GM12872 (cell line): ENCODE results near the gene EPB41L2.

Source experiments
- CTCF ChIP-seq: IDR thresholded peaks from 3 replicates; pipeline ENCODE4 v1.5.1; 2011; ENCODE audit warnings: low read depth, mild to moderate bottlenecking, low read length, moderate library complexity; ENCODE audit not compliant: insufficient read depth

Gene EPB41L2

DNA sequence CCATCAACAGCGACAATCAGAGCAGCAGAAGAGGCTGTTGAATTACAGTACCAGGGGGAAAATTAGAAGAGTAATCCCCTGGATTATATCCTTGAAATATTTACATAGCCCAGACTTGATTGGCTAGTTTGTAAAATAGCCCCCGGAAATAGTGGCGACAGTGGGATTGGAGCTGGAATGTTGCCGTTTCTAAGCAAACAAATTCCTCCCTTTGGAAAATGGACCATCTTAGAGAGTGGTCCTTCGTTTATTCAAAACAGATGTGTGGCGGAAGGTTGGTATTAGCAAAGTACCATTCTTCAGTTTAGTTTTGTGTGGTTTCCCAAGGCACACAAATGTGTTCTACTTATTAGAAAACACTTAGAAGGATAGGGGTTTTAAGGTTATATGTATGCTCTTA, 4.5 kb upstream of the EPB41L2 start:
- no peak for TF ChIP-seq CTCF

DNA sequence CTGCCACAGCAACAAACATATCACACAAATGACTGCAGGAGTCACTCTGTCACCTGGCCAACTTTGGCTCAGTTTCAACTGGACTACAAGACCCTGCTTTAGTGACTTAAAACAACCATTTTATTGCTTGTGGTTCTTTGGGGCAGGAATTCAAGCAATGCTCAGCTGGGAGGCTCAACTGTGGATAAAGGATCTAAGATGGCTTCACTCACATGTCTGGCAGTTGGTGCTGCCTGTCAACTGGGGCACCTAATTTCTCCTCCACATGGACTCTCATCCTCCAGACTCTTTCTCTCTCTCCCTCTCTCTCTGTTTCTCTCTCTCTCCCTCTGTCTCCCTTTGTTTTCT, 2.8 kb upstream of the EPB41L2 start:
- no peak for TF ChIP-seq CTCF

DNA sequence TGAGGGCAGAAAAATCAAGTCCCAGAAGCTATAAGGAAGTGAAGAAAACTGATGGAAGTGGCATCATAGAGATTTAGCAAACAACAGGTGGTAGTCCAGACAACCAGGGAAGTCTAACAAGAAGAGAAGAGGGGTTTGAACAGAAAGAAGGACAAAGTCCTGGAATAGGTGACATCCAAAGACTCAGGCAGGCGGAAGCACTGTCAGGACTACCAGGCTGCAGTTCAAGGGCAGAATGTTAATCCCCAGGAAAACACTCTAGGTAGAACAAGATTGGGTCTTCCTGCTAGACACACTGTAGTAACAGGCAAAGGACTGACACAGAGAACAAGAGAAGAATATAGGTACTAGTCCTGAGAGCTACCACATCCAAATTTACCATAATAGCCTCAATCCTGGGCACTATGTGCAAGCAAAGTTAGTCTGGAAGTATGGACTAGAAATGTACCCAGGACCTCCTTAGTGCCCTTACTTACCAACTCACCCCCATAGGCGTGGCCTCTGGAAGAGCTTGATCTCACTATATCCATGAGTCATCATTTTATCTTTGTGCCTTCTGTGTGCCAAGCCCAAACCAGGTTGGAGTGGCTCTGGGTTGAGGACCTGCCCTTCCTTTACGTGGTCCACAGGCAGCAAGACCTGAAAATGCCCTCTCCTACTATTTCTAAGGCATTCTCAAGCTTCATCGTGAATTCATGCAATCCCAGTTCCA, 2.2 kb upstream of the EPB41L2 start:
- no peak for TF ChIP-seq CTCF

- no peak for TF ChIP-seq CTCF
Measured at GRCh38 chr6:131063764-131064272, 773 bp upstream of the EPB41L2 start.

DNA sequence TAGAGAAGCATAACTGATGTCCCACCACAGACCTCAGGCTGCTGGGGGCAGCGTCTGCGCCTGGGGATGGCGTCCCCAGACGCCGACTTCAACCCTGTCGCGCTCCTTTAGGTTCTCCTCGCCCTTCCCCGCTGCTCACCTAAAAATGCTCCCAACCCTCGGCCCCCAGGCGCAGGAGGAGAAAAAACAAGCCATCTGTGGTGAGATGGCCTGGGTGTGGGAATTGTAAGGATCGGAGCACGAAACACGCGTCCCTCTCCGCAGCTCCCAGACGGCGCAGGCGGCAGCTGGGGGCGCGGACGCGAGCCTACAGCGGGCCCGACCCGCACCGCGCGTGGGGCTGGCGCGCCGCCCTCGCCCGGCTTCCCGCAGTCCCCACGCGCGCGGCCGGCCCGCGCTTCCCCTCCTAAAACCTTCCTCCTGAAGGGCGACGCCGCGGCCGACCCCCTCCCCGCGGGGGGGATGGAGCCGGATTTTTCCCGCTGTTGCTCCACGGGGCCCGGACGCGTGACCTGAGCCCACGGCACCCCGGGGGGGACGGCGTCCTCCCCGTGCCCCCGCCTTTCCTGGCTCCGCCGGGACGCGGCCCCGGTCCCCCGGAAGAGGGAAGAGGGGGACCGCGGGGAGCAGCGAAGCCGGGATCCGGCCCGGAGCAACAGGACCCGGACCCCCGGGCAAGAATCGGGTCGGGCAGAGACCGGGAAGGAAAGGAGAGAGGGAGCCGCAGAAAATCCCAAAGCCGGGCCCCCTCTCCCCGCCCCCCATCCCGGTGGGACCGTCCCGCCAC, 611 bp downstream of the EPB41L2 start:
- TF ChIP-seq CTCF, result no peak

DNA sequence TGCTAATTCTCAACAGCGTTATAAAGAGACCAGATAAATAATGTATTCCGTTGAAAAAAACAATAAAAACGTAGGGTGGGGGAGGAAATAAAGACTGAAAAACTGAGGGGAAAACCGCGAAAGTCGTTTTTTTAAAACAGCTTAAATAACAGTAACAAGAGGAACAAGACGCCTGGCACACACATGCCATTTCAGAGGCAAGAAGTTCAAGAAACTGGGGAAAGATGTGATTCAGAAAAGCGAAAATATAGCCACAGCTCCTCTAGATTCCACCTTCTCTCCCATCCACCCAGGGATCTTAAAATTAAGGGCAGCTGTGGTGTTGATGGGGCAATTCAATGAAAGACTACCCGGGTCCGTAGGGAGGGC, 1.3 kb downstream of the EPB41L2 start:
- TF ChIP-seq CTCF, result no peak

GRCh38 chr6:131061041-131061750, 1.8 kb downstream of the EPB41L2 start:
- TF ChIP-seq CTCF, result no peak
